Panc1 (cell line): ENCODE results near the gene EIF4E2.

Experiments used
- CTCF ChIP-seq: fragments of 450-650 bp; IDR thresholded peaks from 2 replicates; pipeline ENCODE4 v1.5.1; 2017; ENCODE audit warnings: mild to moderate bottlenecking
- POLR2AphosphoS5 ChIP-seq: IDR thresholded peaks from 2 replicates; pipeline ENCODE4 v1.6.1; 2012; ENCODE audit warnings: mild to moderate bottlenecking, low read depth, low read length, moderate library complexity
- REST ChIP-seq, 2 experiments: IDR thresholded peaks; 2 replicates each; pipeline ENCODE4 v1.6.1; 2011 to 2012; ENCODE audit warnings: low read depth in 2 of 2, control low read depth in 1 of 2, low read length in 1 of 2, mild to moderate bottlenecking in 1 of 2, moderate library complexity in 1 of 2; ENCODE audit not compliant: insufficient read depth in 1 of 2
- TCF7L2 ChIP-seq: IDR thresholded peaks from 2 replicates; pipeline ENCODE4 v1.6.1; 2011; ENCODE audit warnings: mild to moderate bottlenecking, low read depth, low read length, inconsistent platforms

GRCh38 chr2:232563580-232563979, 13.1 kb downstream of the EIF4E2 start:
- TF ChIP-seq CTCF (no peak), REST (IDR thresholded peaks at IDR 0.05; ENCODE audit: insufficient read depth in 1 of 2, low read depth in 2 of 2, low read length in 1 of 2) (no peak), POLR2AphosphoS5 (no peak), TCF7L2 (no peak)
